GM18519 (cell line): ENCODE data around the gene TNKS2.
"Not testable (repeated sequence)": the region's sequence is repeated elsewhere in the genome, so short reads cannot be mapped to it uniquely, and the experiment has no call there.

Experiments
- ATAC-seq: cut with Tn5 transposase; IDR thresholded peaks from one replicate; pipeline ENCODE4 v1.9.1; 2021; ENCODE audit warnings: mild to moderate bottlenecking, moderate library complexity; ENCODE audit not compliant: unreplicated experiment, low FRiP score

The TNKS2 gene

GRCh38 chr10:91797874-91798648 lies at the start of gene TNKS2:
TSS of gene TNKS2 (plus strand) at chr10:91798426. CDS start at chr10:91798691, 265 bp downstream.
- ATAC-seq = peak; percentile 63

DNA sequence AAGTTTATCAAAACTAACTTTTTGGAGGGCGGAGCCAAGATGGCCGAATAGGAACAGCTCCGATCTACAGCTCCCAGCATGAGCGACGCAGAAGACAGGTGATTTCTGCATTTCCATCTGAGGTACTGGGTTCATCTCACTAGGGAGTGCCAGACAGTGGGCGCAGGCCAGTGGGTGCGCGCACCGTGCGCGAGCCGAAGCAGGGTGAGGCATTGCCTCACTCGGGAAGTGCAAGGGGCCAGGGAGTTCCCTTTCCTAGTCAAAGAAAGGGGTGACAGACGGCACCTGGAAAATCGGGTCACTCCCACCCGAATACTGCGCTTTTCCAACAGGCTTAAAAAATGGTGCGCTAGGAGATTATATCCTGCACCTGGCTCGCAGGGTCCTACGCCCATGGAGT lies 48.6 kb upstream of the TNKS2 start:
- not testable (repeated sequence) for ATAC-seq

GRCh38 chr10:91756286-91756685 lies 41.9 kb upstream of the TNKS2 start:
- no peak for ATAC-seq

DNA sequence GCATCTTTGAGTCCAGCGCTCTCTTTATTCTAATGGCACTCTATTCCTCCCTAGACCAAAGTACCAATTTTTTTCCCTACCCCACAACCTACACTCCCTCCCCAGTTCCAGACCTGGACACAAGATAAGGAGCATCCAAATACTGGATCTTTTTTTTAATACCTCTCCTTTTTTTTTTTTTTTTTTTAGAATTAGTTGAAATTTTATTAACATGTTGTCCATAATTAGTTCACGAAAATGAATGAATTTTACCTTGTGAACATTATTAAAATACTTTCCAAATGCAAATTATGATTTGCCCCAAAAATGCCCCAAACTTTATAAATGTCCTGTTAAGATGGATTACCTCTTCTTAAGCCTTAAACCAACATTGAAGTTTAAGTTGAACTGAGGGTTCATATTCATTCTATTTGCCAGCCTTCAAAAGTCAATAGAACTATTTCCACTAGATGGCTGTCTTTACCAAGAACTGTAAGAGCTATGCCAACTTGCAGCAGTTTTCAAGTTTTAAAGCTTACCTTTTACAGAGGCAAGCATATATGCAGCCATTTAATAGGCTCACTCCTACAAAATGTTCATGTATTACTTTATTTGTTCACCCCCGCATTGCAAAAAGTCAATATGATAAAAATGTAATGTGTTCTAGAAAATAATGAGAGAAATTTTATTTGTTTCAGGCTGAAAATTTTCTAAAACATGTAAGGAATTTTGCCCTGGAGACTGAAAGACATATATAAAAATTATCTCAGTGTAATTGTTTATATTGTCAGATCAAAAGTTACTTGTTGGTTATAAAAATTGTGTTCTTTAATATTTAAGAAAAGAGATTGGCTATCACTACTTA lies 39.7 kb upstream of the TNKS2 start:
- no peak for ATAC-seq

- ATAC-seq = no peak
These were observed 38.6 kb upstream of the TNKS2 start for GRCh38 chr10:91759581-91759986.

DNA sequence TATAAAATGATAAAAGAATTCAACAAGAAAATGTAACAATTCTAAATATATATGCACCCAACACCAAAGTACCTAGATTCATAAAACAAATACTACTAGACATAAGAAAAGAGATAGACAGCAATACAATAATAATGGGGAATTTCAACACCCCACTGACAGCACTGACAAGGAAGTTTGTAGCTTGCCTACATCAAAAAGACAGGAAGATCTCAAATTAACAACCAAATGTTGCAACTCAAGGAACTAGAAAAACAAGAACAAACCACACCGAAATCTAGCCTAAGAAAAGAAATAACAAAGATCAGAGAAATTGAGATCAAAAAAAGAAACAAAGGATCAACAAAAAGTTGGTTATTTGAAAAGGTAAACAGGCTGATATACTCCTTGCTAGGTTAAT lies 36.5 kb upstream of the TNKS2 start:
- ATAC-seq = no peak

- ATAC-seq = no peak
These were observed 35.3 kb upstream of the TNKS2 start for GRCh38 chr10:91762878-91763277.

DNA sequence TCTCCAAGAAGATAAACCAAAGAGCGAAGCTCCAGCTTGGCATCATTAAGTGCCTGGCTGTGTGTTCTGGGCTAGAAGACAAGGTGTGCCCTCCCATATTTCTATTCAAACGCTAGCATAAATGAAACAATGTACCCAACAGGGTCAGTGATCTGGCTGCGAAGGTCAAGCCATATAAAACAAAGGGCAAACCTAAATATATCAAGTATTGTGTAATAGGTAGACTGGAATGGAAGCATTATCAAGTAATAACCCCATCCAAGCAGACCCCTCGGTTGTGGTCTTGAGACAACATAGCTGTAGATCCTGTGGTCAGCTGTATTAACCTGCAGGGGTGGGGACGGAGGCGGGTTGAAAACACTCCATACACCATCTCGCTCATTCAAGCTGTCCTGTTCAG lies 31.6 kb upstream of the TNKS2 start:
- no peak for ATAC-seq

GRCh38 chr10:91768123-91768522 lies 30.1 kb upstream of the TNKS2 start:
- no peak for ATAC-seq

DNA sequence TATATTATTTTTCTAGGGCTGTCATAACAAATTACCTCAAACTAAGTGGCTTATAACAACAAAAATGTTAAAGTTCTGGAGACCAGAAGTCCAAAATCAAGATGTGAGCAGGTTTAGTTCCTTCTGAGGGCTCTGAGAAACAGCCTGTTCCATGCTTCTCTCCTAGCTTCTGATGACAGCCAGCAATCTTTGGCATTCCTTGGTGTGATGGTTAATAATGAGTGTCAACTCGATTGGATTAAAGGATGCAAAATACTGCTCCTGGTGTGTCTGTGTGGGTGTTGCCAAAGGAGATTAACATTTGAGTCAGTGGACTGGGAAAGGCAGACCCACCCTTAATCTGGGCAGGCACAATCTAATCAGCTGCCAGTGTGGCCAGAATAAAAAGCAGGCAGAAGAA lies 26.3 kb upstream of the TNKS2 start:
- no peak for ATAC-seq

- ATAC-seq = no peak
These were observed 25.8 kb upstream of the TNKS2 start for GRCh38 chr10:91772461-91772860.

- no peak for ATAC-seq
These were observed 25.4 kb upstream of the TNKS2 start for GRCh38 chr10:91772869-91773268.

- no peak for ATAC-seq
These were observed 23.7 kb upstream of the TNKS2 start for GRCh38 chr10:91774571-91774970.

DNA sequence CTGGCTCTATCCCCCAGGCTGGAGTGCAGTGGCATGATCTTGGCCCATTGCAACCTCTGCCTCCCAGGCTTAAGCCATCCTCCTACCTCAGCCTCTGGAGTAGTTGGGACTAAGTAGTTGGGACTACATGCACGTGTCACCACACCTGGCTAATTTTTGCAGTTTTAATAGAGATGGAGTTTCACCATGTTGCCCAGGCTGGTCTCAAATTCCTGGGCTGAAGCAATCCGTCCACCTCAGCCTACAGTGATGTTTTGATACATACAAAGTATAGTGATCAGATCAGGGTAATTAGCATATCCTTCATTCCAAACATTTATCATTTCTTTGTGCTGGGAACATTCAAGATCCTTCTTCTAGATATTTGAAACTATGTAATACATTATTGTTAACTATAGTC lies 22.5 kb upstream of the TNKS2 start:
- ATAC-seq = no peak

GRCh38 chr10:91776266-91776665 lies 22.0 kb upstream of the TNKS2 start:
- no peak for ATAC-seq

GRCh38 chr10:91778485-91778884 lies 19.7 kb upstream of the TNKS2 start:
- ATAC-seq = no peak

- no peak for ATAC-seq
These were observed 19.1 kb upstream of the TNKS2 start for GRCh38 chr10:91779011-91779605.

DNA sequence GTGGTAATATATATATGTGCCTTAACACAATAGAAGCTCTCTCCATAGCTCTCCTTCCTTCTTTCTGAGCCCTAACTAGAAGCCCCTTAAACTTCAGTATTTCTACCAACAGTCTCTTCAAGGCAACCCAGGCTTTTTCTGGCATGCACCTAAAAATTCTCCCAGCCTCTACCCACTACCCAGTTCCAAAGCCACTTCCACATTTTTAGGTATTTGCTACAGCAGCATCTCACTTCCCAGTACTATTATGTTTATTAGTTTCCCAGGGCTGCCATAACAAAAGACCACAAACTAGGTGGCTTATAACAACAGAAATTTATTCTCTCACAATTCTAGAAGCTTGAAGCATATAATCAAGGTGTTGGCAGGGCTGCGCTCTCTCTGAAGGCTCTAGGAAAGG lies 15.7 kb upstream of the TNKS2 start:
- ATAC-seq = no peak

GRCh38 chr10:91785830-91786229 lies 12.4 kb upstream of the TNKS2 start:
- no peak for ATAC-seq

DNA sequence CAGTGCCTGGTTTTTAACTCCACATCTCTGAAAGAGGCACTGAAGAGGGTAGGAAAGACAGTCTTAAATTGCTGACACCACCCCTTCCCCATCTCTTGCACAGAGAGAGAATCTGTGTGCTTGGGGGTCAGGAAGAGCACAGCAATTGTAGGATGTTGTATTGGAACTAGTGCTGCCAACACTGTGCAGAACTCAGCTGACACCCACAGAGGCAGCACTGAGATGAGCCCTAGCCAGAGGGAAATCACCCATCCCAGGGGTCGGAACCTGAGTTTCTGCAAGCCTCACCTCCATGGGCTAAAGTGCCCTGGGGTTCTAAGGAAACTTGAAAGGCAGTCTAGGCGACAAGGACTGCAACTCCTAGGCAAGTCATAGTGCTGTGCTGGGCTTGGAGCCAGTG lies 11.0 kb upstream of the TNKS2 start:
- ATAC-seq = no peak

DNA sequence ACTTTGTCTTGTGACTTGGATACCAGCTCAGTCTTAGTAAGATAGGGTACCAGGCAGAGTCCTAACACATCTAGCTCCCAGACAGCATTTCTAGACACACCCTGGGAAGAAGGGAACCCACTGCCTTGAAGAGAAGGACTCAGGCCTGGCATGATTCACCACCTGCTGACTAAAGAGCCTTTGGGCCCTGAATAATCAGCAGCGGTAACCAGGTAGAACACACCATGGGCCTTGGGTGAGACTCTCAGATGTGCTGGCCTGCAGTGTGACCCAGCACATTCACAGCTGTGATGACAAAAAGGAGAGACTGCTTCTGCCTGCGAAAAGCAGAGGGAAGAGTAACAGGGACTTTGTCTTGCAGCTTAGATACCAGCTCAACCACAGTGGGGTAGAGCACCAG lies 10.4 kb upstream of the TNKS2 start:
- no peak for ATAC-seq
